Sigmoid colon (tissue), 7 donors: ENCODE data around the gene DFFB. TPM values are rescaled to one million over a fixed set of nuclear protein-coding genes. Genes with fewer than 3 reads are reported as not detected.

ENCODE experiments used
- DNase-seq: peaks from one replicate; pipeline ENCODE4 v3.0.0-alpha.2; 2019
- H3K27ac ChIP-seq, 4 donors: fragments of 200-600 bp; sonication (generic); one replicate each; pipeline ENCODE4 v1.5.1; 2016 to 2019; ENCODE audit warnings: mild to moderate bottlenecking in 1 of 4
- H3K27me3 ChIP-seq, 3 donors: fragments of 200-600 bp; sonication (generic); one replicate each; pipeline ENCODE4 v1.5.1; 2019; ENCODE audit warnings: mild to moderate bottlenecking in 1 of 3
- H3K36me3 ChIP-seq, 4 donors: fragments of 200-600 bp; sonication (generic); one replicate each; pipeline ENCODE4 v1.5.1; 2016 to 2019
- H3K4me1 ChIP-seq, 4 donors: fragments of 200-600 bp; sonication (generic); one replicate each; pipeline ENCODE4 v1.5.1; 2017 to 2019
- H3K4me3 ChIP-seq, 4 donors: fragments of 200-600 bp; sonication (generic); one replicate each; pipeline ENCODE4 v1.5.1; 2017 to 2019; ENCODE audit warnings: mild to moderate bottlenecking in 2 of 4, moderate library complexity in 1 of 4
- H3K9me3 ChIP-seq, 4 donors: fragments of 200-600 bp in 3 of 4; sonication (generic) in 3 of 4; one replicate each; pipeline versions ENCODE4 v1.5.1 to v1.6.1; 2013 to 2019
- EP300 ChIP-seq, 4 donors: sonication (generic); formaldehyde crosslinking; IDR thresholded peaks; one replicate each; pipeline ENCODE4 v1.6.1; 2017; ENCODE audit warnings: antibody characterized with exemption in 4 of 4
- POLR2A ChIP-seq, 2 donors: fragments of 450-650 bp; IDR thresholded peaks; one replicate each; pipeline ENCODE4 v1.6.1; 2016; ENCODE audit warnings: antibody characterized with exemption in 2 of 2, mild to moderate bottlenecking in 2 of 2, moderate library complexity in 2 of 2
- POLR2AphosphoS5 ChIP-seq, 4 donors: sonication (generic); formaldehyde crosslinking; IDR thresholded peaks; one replicate each; pipeline ENCODE4 v1.6.1; 2017; ENCODE audit warnings: antibody characterized with exemption in 4 of 4
- WGBS, 2 donors: extraction: QIAGEN DNeasy Blood & Tissue Kit; methylation state at CpG; one replicate each; pipeline ENCODE4 v1.1.7; 2013; 5-methylcytosine and 5-hydroxymethylcytosine counted together
- intact Hi-C: fragments of 100-400 bp; cut with DNase I; formaldehyde crosslinking; loops from one replicate; pipeline ENCODE4 v1.15.1; 2023
- polyA plus RNA-seq, 3 donors: library from polyadenylated mRNA; stranded (reverse); fragments of 200-250 nt; gene quantifications; one replicate each; pipeline ENCODE4 v1.2.3, GENCODE V29; 2013
- total RNA-seq, 4 donors: library from RNA; depleted of rRNA; stranded (reverse); fragments of >200 nt; gene quantifications; one replicate each; pipeline ENCODE4 v1.1.0, GENCODE V29; 2016
- TF ChIP-seq, protein P1 (sequence below), 4 experiments: fragments of 450-650 bp in 3 of 4; fragments of 200-600 bp in 1 of 4; IDR thresholded peaks; one replicate each; pipeline ENCODE4 v1.5.1; 2016 to 2019; ENCODE audit warnings: antibody characterized with exemption in 4 of 4, mild to moderate bottlenecking in 3 of 4, moderate library complexity in 2 of 4
- donor health status: healthy with polysubstance abuse.
- donor health status: Bipolar disorder and iron deficiency.
- donor health status: healthy.

Gene DFFB
- total and polyA plus RNA-seq, 7 donors = 1.8 to 9.0 (median 6.1) TPM

DNA sequence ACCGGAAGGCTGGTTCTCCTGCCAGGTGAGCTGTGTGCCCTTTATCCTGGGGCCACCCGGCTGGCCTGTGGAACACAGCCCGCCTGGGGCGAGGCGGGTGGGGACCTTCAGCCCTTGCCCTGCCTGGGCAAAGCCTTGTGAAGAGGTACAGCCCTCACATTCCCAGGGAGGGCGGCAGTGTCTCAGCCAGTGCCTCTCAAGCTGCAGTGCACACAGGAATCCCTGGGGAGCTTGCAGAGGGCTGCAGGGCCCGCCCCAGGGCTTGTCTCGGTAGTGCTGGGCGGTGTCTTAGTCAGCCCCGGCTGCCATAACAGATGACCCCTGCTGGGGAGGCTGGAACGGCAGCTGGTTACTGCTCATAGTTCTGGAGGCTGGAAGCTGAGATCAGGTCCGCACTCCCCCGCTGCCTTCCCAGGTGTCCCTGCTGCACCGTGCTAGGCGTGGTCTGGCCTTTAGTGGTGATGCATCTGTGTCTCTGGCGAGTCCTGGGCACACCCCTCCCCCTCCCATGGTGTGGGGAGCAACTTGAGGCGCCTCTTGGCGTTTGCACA, 12.6 kb downstream of the DFFB start:
- no peaks in the 10 kb centered on the region for H3K4me1 ChIP-seq
- peaks cover 12 to 82% (median 31%) of the 10 kb centered on the region in 4 donors for H3K36me3 ChIP-seq
- 58 to 83% methylated on average over 18 of the region's 18 CpGs for WGBS, 2 donors
- intact Hi-C loops = no loop called here
- DNase-seq = no peak
- no peak overlapping the region for H3K27ac ChIP-seq
- H3K27me3 ChIP-seq = no peaks in the 10 kb centered on the region
- TF ChIP-seq, protein P1, sequence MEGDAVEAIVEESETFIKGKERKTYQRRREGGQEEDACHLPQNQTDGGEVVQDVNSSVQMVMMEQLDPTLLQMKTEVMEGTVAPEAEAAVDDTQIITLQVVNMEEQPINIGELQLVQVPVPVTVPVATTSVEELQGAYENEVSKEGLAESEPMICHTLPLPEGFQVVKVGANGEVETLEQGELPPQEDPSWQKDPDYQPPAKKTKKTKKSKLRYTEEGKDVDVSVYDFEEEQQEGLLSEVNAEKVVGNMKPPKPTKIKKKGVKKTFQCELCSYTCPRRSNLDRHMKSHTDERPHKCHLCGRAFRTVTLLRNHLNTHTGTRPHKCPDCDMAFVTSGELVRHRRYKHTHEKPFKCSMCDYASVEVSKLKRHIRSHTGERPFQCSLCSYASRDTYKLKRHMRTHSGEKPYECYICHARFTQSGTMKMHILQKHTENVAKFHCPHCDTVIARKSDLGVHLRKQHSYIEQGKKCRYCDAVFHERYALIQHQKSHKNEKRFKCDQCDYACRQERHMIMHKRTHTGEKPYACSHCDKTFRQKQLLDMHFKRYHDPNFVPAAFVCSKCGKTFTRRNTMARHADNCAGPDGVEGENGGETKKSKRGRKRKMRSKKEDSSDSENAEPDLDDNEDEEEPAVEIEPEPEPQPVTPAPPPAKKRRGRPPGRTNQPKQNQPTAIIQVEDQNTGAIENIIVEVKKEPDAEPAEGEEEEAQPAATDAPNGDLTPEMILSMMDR (IDR thresholded peaks at IDR 0.05) = no peak
- TF ChIP-seq EP300 (IDR thresholded peaks at IDR 0.05) = no peak
- TF ChIP-seq POLR2AphosphoS5 (IDR thresholded peaks at IDR 0.05) = no peak
- no peaks in the 10 kb centered on the region for H3K9me3 ChIP-seq
- no peak overlapping the region for H3K4me3 ChIP-seq

DNA sequence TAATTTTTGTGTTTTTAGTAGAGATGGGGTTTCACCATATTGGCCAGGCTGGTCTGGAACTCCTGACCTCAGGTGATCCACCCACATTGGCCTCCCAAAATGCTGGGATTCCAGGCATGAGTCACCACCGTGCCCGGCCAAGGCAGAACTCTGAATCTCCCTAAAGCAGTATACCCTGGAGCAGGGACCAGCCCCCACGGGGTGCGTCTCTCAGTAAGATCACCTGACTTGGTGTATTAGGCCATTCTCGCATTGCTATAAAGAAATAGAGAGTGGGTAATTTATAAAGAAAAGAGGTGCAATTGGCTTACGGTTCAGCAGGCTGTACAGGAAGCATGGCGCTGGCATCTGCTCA, 14.2 kb downstream of the DFFB start:
- Histone ChIP-seq H3K27ac (no peak overlapping the region), H3K4me1 (no peaks in the 10 kb centered on the region), H3K9me3 (no peaks in the 10 kb centered on the region), H3K4me3 (no peak overlapping the region), H3K36me3 (peaks cover 12 to 92% (median 32%) of the 10 kb centered on the region in 4 donors), H3K27me3 (no peaks in the 10 kb centered on the region)
- 96 to 97% methylated on average over 7 of the region's 7 CpGs for WGBS, 2 donors
- DNase-seq = no peak
- intact Hi-C loops = no loop called here
- TF ChIP-seq POLR2AphosphoS5 (IDR thresholded peaks at IDR 0.05) (no peak), POLR2A (IDR thresholded peaks at IDR 0.05) (no peak), EP300 (IDR thresholded peaks at IDR 0.05) (no peak)
- TF ChIP-seq, protein P1 (IDR thresholded peaks at IDR 0.05) = no peak

DNA sequence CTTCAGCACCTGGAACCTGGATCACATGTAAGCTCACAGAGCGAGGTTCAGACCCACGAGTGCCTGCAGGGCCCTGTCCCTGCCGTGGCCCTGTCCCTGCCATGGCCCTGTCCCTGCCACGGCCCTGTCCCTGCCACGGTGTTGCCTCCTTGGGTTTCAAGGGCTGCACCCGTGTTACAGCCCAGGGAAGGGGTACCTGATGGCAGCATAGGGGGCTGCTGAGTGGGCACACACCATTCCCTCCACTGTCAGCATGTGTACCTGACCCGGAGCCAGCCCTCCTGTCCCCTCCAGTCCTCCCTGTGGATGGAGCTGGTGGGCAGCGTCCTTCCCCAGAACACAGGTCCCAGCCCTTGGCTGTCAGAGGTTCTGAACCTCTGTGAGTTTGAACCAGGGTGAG, 15.3 kb downstream of the DFFB start:
- intact Hi-C loops = no loop called here
- H3K27me3 ChIP-seq = no peaks in the 10 kb centered on the region
- WGBS, 2 donors = 90 to 94% methylated on average over 8 of the region's 8 CpGs
- peaks cover 12 to 94% (median 32%) of the 10 kb centered on the region in 4 donors for H3K36me3 ChIP-seq
- H3K9me3 ChIP-seq = no peaks in the 10 kb centered on the region
- TF ChIP-seq POLR2A (IDR thresholded peaks at IDR 0.05) = no peak
- no peak overlapping the region for H3K27ac ChIP-seq
- no peak overlapping the region for H3K4me3 ChIP-seq
- H3K4me1 ChIP-seq = no peaks in the 10 kb centered on the region
- DNase-seq = no peak

DNA sequence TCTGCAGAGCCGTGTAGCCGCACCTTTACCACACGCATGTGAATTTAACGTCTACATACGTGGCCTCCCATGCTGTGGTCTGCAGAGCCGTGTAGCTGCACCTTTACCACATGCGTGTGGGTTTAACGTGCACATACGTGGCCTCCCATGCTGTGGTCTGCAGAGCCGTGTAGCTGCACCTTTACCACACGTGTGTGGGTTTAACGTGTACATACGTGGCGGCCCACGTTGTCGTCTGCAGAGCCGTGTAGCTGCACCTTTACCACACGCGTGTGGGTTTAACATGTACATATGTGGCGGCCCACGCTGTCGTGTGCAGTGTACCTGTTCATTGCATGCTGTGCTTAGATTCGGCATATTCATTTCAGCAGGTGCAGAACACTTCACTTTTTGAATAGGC, 17.5 kb downstream of the DFFB start:
- WGBS, 2 donors = 94 to 96% methylated on average over 23 of the region's 23 CpGs

DNA sequence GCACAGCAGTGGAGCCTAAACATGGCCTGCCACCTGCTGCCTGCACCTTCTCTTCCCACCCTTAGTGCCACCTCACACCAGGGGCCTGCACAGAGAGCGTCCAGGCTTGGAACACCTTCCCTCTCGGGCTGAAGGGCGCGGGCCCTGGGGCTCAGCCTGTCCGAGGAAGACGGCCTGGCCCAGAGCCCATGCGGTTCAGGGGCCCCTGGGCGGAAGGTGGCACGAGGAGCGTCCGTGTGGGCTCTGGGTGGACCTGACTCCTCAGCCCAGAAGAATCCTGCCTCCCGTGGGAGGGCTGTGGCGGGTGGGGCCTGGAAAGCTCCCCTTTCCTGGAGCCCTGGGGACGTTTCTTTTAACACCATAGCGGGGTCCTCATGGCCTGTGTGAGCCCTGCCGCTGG, 19.4 kb downstream of the DFFB start:
- TF ChIP-seq, protein P1 (IDR thresholded peaks at IDR 0.05) = no peak
- no peak for TF ChIP-seq POLR2A (IDR thresholded peaks at IDR 0.05)
- no peak for TF ChIP-seq EP300 (IDR thresholded peaks at IDR 0.05)
- TF ChIP-seq POLR2AphosphoS5 (IDR thresholded peaks at IDR 0.05) = no peak
- intact Hi-C loops = no loop called here
- no peak overlapping the region for H3K4me3 ChIP-seq
- H3K27me3 ChIP-seq = no peaks in the 10 kb centered on the region
- no peak for DNase-seq
- H3K4me1 ChIP-seq = no peaks in the 10 kb centered on the region
- 94% methylated on average over 16 of the region's 16 CpGs for WGBS, 2 donors
- no peak overlapping the region for H3K27ac ChIP-seq
- peaks cover 0 to 11% (median 2%) of the 10 kb centered on the region in 4 donors for H3K9me3 ChIP-seq
- peaks cover 0 to 91% (median 26%) of the 10 kb centered on the region in 4 donors for H3K36me3 ChIP-seq

More for the DNA sequence above, 17.5 kb downstream of the DFFB start:
- H3K4me1 ChIP-seq = no peaks in the 10 kb centered on the region
- no peak for DNase-seq
- no peak overlapping the region for H3K27ac ChIP-seq
- H3K36me3 ChIP-seq = peaks cover 0 to 94% (median 37%) of the 10 kb centered on the region in 4 donors
- H3K4me3 ChIP-seq = no peak overlapping the region
- intact Hi-C loops = no loop called here
- TF ChIP-seq POLR2AphosphoS5 (IDR thresholded peaks at IDR 0.05) (no peak), EP300 (IDR thresholded peaks at IDR 0.05) (no peak), POLR2A (IDR thresholded peaks at IDR 0.05) (no peak)
- TF ChIP-seq, protein P1 (IDR thresholded peaks at IDR 0.05) = no peak
- peaks cover 0 to 11% (median 2%) of the 10 kb centered on the region in 4 donors for H3K9me3 ChIP-seq
- H3K27me3 ChIP-seq = no peaks in the 10 kb centered on the region
